Trophoblast cell (in vitro differentiated cells and primary cell): ENCODE data around the gene CSH2.
"Not testable (repeated sequence)": the region's sequence is repeated elsewhere in the genome, so short reads cannot be mapped to it uniquely, and the experiment has no call there.

ENCODE experiments used
- DNase-seq, 2 donors: peaks; one replicate each; pipeline ENCODE4 v3.0.0-alpha.2; 2016
- H2AFZ ChIP-seq: 2 replicates; pipeline ENCODE4 v1.6.1; 2013; ENCODE audit warnings: low read length, moderate library complexity, mild to moderate bottlenecking; ENCODE audit not compliant: insufficient read depth, poor library complexity
- H2AK5ac ChIP-seq: 2 replicates; pipeline ENCODE4 v1.6.1; 2013; ENCODE audit warnings: mild to moderate bottlenecking, low read length
- H2BK120ac ChIP-seq: 2 replicates; pipeline ENCODE4 v1.6.1; 2013; ENCODE audit warnings: low read length, mild to moderate bottlenecking, moderate library complexity; ENCODE audit not compliant: insufficient read depth, poor library complexity
- H2BK12ac ChIP-seq: 2 replicates; pipeline ENCODE4 v1.6.1; 2013; ENCODE audit warnings: mild to moderate bottlenecking, low read length, moderate library complexity
- H2BK5ac ChIP-seq: 2 replicates; pipeline ENCODE4 v1.6.1; 2013; ENCODE audit warnings: low read length, low read depth, moderate library complexity, mild to moderate bottlenecking; ENCODE audit not compliant: poor library complexity
- H3K14ac ChIP-seq: 2 replicates; pipeline ENCODE4 v1.6.1; 2013; ENCODE audit warnings: mild to moderate bottlenecking, low read length
- H3K18ac ChIP-seq: 2 replicates; pipeline ENCODE4 v1.6.1; 2013; ENCODE audit warnings: mild to moderate bottlenecking, low read length
- H3K23ac ChIP-seq: 2 replicates; pipeline ENCODE4 v1.6.1; 2013; ENCODE audit warnings: low read length
- H3K27ac ChIP-seq: 2 replicates; pipeline ENCODE4 v1.5.1; 2013; ENCODE audit warnings: low read depth, mild to moderate bottlenecking, inconsistent platforms, low read length, moderate library complexity
- H3K27me3 ChIP-seq: 2 replicates; pipeline ENCODE4 v1.6.1; 2013; ENCODE audit warnings: inconsistent platforms, mild to moderate bottlenecking, low read length, moderate library complexity; ENCODE audit not compliant: insufficient read depth
- H3K36me3 ChIP-seq, 2 experiments: 1 replicate in 1 of 2; 2 replicates in 1 of 2; pipeline ENCODE4 v1.6.1; 2013; ENCODE audit warnings: low read length in 2 of 2, mild to moderate bottlenecking in 2 of 2, moderate library complexity in 1 of 2; ENCODE audit not compliant: insufficient read depth in 2 of 2, control insufficient read depth in 1 of 2
- H3K4ac ChIP-seq: 2 replicates; pipeline ENCODE4 v1.6.1; 2013; ENCODE audit warnings: low read depth, mild to moderate bottlenecking, low read length, moderate library complexity
- H3K4me1 ChIP-seq, 2 experiments: 1 replicate in 1 of 2; 2 replicates in 1 of 2; pipeline ENCODE4 v1.6.1; 2013; ENCODE audit warnings: low read length in 2 of 2, mild to moderate bottlenecking in 2 of 2, moderate library complexity in 1 of 2; ENCODE audit not compliant: insufficient read depth in 2 of 2, control insufficient read depth in 1 of 2
- H3K4me2 ChIP-seq: 2 replicates; pipeline ENCODE4 v1.6.1; 2013; ENCODE audit warnings: inconsistent platforms, mild to moderate bottlenecking, low read length, moderate library complexity
- H3K4me3 ChIP-seq: 2 replicates; pipeline ENCODE4 v1.5.1; 2013; ENCODE audit warnings: mild to moderate bottlenecking, low read depth, low read length, inconsistent platforms
- H3K79me1 ChIP-seq: one replicate; pipeline ENCODE4 v1.6.1; 2013; ENCODE audit warnings: low read length
- H3K79me2 ChIP-seq: 2 replicates; pipeline ENCODE4 v1.6.1; 2013; ENCODE audit warnings: low read length, mild to moderate bottlenecking; ENCODE audit not compliant: control insufficient read depth, insufficient read depth, poor library complexity
- H3K9ac ChIP-seq: 2 replicates; pipeline ENCODE4 v1.6.1; 2013; ENCODE audit warnings: mild to moderate bottlenecking, low read length
- H3K9me3 ChIP-seq: 2 replicates; pipeline ENCODE4 v1.6.1; 2013; ENCODE audit warnings: low read depth, mild to moderate bottlenecking, control low read depth, inconsistent platforms, low read length; ENCODE audit not compliant: insufficient read depth
- H4K12ac ChIP-seq: 2 replicates; pipeline ENCODE4 v1.6.1; 2013; ENCODE audit warnings: low read depth, mild to moderate bottlenecking, low read length, moderate library complexity
- H4K8ac ChIP-seq: 2 replicates; pipeline ENCODE4 v1.6.1; 2013; ENCODE audit warnings: low read depth, mild to moderate bottlenecking, low read length, moderate library complexity
- H4K91ac ChIP-seq: one replicate; pipeline ENCODE4 v1.6.1; 2013; ENCODE audit warnings: low read depth, mild to moderate bottlenecking, low read length, moderate library complexity
- WGBS: extraction: QIAGEN DNeasy Blood & Tissue Kit; methylation state at CpG from one replicate; pipeline ENCODE4 v1.1.7; 2013; ENCODE audit warnings: missing lambda C conversion rate; ENCODE audit not compliant: insufficient read length, insufficient coverage; ENCODE audit errors: extremely low coverage; 5-methylcytosine and 5-hydroxymethylcytosine counted together

The CSH2 gene

GRCh38 chr17:63892316-63893037 is 19.0 kb upstream of the CSH2 start:
- not testable (repeated sequence) for H3K79me2 ChIP-seq

GRCh38 chr17:63889026-63889848 is 15.8 kb upstream of the CSH2 start:
- not testable (repeated sequence) for H3K14ac ChIP-seq, H3K79me2 ChIP-seq, H3K4me3 ChIP-seq, H2BK5ac ChIP-seq, H3K4me2 ChIP-seq, H3K4ac ChIP-seq, H2AK5ac ChIP-seq, H3K18ac ChIP-seq, H3K27me3 ChIP-seq, H3K27ac ChIP-seq, H3K9me3 ChIP-seq, H4K91ac ChIP-seq, H2AFZ ChIP-seq, H3K23ac ChIP-seq, H2BK120ac ChIP-seq, H3K4me1 ChIP-seq, H4K12ac ChIP-seq, H2BK12ac ChIP-seq, H4K8ac ChIP-seq, H3K79me1 ChIP-seq, H3K36me3 ChIP-seq, H3K9ac ChIP-seq
- no CpG with 5 or more reads among the region's 13 CpGs for WGBS
- peak; percentile 57 to 74 for DNase-seq

More at GRCh38 chr17:63892316-63893037, 19.0 kb upstream of the CSH2 start:
- H3K36me3 ChIP-seq, H2BK5ac ChIP-seq, H3K79me1 ChIP-seq, H2AFZ ChIP-seq, H3K4me1 ChIP-seq, H4K12ac ChIP-seq, H3K4ac ChIP-seq, H2BK120ac ChIP-seq, H3K4me2 ChIP-seq, H4K8ac ChIP-seq, H3K14ac ChIP-seq, H2AK5ac ChIP-seq, H3K23ac ChIP-seq, H2BK12ac ChIP-seq, H4K91ac ChIP-seq, H3K9ac ChIP-seq, H3K18ac ChIP-seq, H3K27ac ChIP-seq, H3K9me3 ChIP-seq, H3K27me3 ChIP-seq, H3K4me3 ChIP-seq: not testable (repeated sequence)
- WGBS: no CpG with 5 or more reads among the region's 11 CpGs
- peak; percentile 31 to 81 for DNase-seq

- not testable (repeated sequence) for H3K79me2 ChIP-seq, H3K4me2 ChIP-seq, H2BK120ac ChIP-seq
These were observed 11.6 kb upstream of the CSH2 start for GRCh38 chr17:63885119-63885518.

GRCh38 chr17:63882626-63883126 is 9.2 kb upstream of the CSH2 start:
- not testable (repeated sequence) for H2BK5ac ChIP-seq, H2BK12ac ChIP-seq, H3K27ac ChIP-seq, H3K23ac ChIP-seq, H3K27me3 ChIP-seq, H4K8ac ChIP-seq, H4K91ac ChIP-seq, H2BK120ac ChIP-seq, H4K12ac ChIP-seq, H3K36me3 ChIP-seq, H2AK5ac ChIP-seq, H3K14ac ChIP-seq, H3K4me3 ChIP-seq, H3K9me3 ChIP-seq, H3K4me2 ChIP-seq, H3K4ac ChIP-seq, H3K9ac ChIP-seq, H3K18ac ChIP-seq, H3K4me1 ChIP-seq, H3K79me2 ChIP-seq, H2AFZ ChIP-seq, H3K79me1 ChIP-seq
- DNase-seq: peak; percentile 19 to 57
- WGBS: no CpG with 5 or more reads among the region's 9 CpGs

More at GRCh38 chr17:63885119-63885518, 11.6 kb upstream of the CSH2 start:
- not testable (repeated sequence) for H4K8ac ChIP-seq, H2BK12ac ChIP-seq, H3K36me3 ChIP-seq, H3K9me3 ChIP-seq, H3K4ac ChIP-seq, H3K27me3 ChIP-seq, H4K91ac ChIP-seq, H3K14ac ChIP-seq, H3K9ac ChIP-seq, H4K12ac ChIP-seq, DNase-seq, H2BK5ac ChIP-seq, H3K79me1 ChIP-seq, H2AK5ac ChIP-seq, H3K4me3 ChIP-seq, H3K23ac ChIP-seq, H3K4me1 ChIP-seq, H3K18ac ChIP-seq, H2AFZ ChIP-seq, H3K27ac ChIP-seq
- no CpG with 5 or more reads among the region's 11 CpGs for WGBS
